AG09319 (cell line): ENCODE measurements around the gene SLC2A13.

Experiments
- DNase-seq: peaks from one replicate; pipeline ENCODE4 v3.0.0-alpha.2; 2010; ENCODE audit warnings: low read depth; ENCODE audit errors: extremely low read depth
- CTCF ChIP-seq: IDR thresholded peaks from 2 replicates; pipeline ENCODE4 v1.5.1; 2011; ENCODE audit warnings: low read depth, mild to moderate bottlenecking, inconsistent platforms, low read length, moderate library complexity

The SLC2A13 gene

GRCh38 chr12:40105515-40106201 lies at the start of gene SLC2A13:
TSS of gene SLC2A13 (minus strand) at chr12:40106081. CDS start at chr12:40105808, 273 bp downstream.
- peak; percentile 28 for DNase-seq
- no peak for TF ChIP-seq CTCF

GRCh38 chr12:40154381-40154780 lies 48.5 kb upstream of the SLC2A13 start:
- no peak for DNase-seq
- TF ChIP-seq CTCF, result no peak

- TF ChIP-seq CTCF, result no peak
- DNase-seq, result no peak
Observed at GRCh38 chr12:40153432-40153831, 47.6 kb upstream of the SLC2A13 start.

GRCh38 chr12:40152783-40153383 lies 47.0 kb upstream of the SLC2A13 start:
- peak; percentile 5 for DNase-seq
- peak; percentile 83 for TF ChIP-seq CTCF

- DNase-seq, result no peak
- no peak for TF ChIP-seq CTCF
Observed at GRCh38 chr12:40149673-40150260, 43.9 kb upstream of the SLC2A13 start.

GRCh38 chr12:40146800-40147797 lies 41.2 kb upstream of the SLC2A13 start:
- DNase-seq, result no peak
- no peak for TF ChIP-seq CTCF
